MG63 (cell line): ENCODE data around the gene ANK3. TPM values are rescaled to one million over a fixed set of nuclear protein-coding genes. Genes with fewer than 3 reads are reported as not detected.

Experiments
- DNase-seq: peaks from one replicate; pipeline ENCODE4 v3.0.0-alpha.2; 2020
- H3K27me3 ChIP-seq: fragments of 250-450 bp; sonication (Bioruptor Pico); 2 replicates; pipeline ENCODE4 v1.5.1; 2020; ENCODE audit warnings: mild to moderate bottlenecking, moderate library complexity
- H3K36me3 ChIP-seq: fragments of 250-450 bp; sonication (Bioruptor Pico); 2 replicates; pipeline ENCODE4 v1.5.1; 2020; ENCODE audit warnings: mild to moderate bottlenecking, moderate library complexity
- H3K4me3 ChIP-seq: fragments of 250-450 bp; sonication (Bioruptor Pico); 2 replicates; pipeline ENCODE4 v1.5.1; 2020; ENCODE audit warnings: mild to moderate bottlenecking, moderate library complexity
- H3K9me3 ChIP-seq: fragments of 250-450 bp; sonication (Bioruptor Pico); 2 replicates; pipeline ENCODE4 v1.5.1; 2020; ENCODE audit warnings: mild to moderate bottlenecking, moderate library complexity
- total RNA-seq: library from RNA; depleted of rRNA; stranded (reverse); fragments of >200 nt; shearing (Covaris generic); gene quantifications from 2 replicates; pipeline ENCODE4 v1.2.3, GENCODE V29; 2014; ENCODE audit warnings: low replicate concordance

ANK3 gene
- total RNA-seq, 1 experiment from 2014 or later: 1.7 TPM

- Histone ChIP-seq H3K36me3 (no peaks in the 10 kb centered on the region), H3K27me3 (no peaks in the 10 kb centered on the region), H3K9me3 (no peaks in the 10 kb centered on the region), H3K4me3 (no peak overlapping the region)
- DNase-seq: no peak
These were observed 870 bp downstream of the ANK3 start for GRCh38 chr10:60388709-60389301.

- H3K27me3 ChIP-seq: no peaks in the 10 kb centered on the region
- H3K36me3 ChIP-seq: no peaks in the 10 kb centered on the region
- H3K9me3 ChIP-seq: no peaks in the 10 kb centered on the region
- no peak overlapping the region for H3K4me3 ChIP-seq
- DNase-seq: no peak
These were observed 1.5 kb downstream of the ANK3 start for GRCh38 chr10:60388116-60388625.

- no peak for DNase-seq
- H3K4me3 ChIP-seq: no peak overlapping the region
- H3K9me3 ChIP-seq: no peaks in the 10 kb centered on the region
- H3K36me3 ChIP-seq: no peaks in the 10 kb centered on the region
- no peaks in the 10 kb centered on the region for H3K27me3 ChIP-seq
These were observed 2.1 kb downstream of the ANK3 start for GRCh38 chr10:60387531-60387930.

- Histone ChIP-seq H3K27me3 (no peaks in the 10 kb centered on the region), H3K4me3 (no peak overlapping the region), H3K36me3 (no peaks in the 10 kb centered on the region), H3K9me3 (no peaks in the 10 kb centered on the region)
- DNase-seq: no peak
These were observed 4.3 kb downstream of the ANK3 start for GRCh38 chr10:60385399-60385738.

GRCh38 chr10:60384708-60385398 lies 4.8 kb downstream of the ANK3 start:
- Histone ChIP-seq H3K36me3 (no peaks in the 10 kb centered on the region), H3K9me3 (no peaks in the 10 kb centered on the region), H3K27me3 (no peaks in the 10 kb centered on the region), H3K4me3 (no peak overlapping the region)
- DNase-seq: peak; percentile 93

GRCh38 chr10:60384011-60384410 lies 5.7 kb downstream of the ANK3 start:
- no peaks in the 10 kb centered on the region for H3K36me3 ChIP-seq
- H3K27me3 ChIP-seq: no peaks in the 10 kb centered on the region
- no peak for DNase-seq
- no peaks in the 10 kb centered on the region for H3K9me3 ChIP-seq
- no peak overlapping the region for H3K4me3 ChIP-seq

GRCh38 chr10:60382946-60383681 lies 6.6 kb downstream of the ANK3 start:
- H3K4me3 ChIP-seq: no peak overlapping the region
- H3K36me3 ChIP-seq: no peaks in the 10 kb centered on the region
- no peaks in the 10 kb centered on the region for H3K27me3 ChIP-seq
- no peaks in the 10 kb centered on the region for H3K9me3 ChIP-seq
- no peak for DNase-seq

GRCh38 chr10:60380781-60381180 lies 8.9 kb downstream of the ANK3 start:
- Histone ChIP-seq H3K27me3 (no peaks in the 10 kb centered on the region), H3K9me3 (no peaks in the 10 kb centered on the region), H3K4me3 (no peak overlapping the region), H3K36me3 (no peaks in the 10 kb centered on the region)
- DNase-seq: no peak

- Histone ChIP-seq H3K4me3 (no peak overlapping the region), H3K36me3 (no peaks in the 10 kb centered on the region), H3K27me3 (no peaks in the 10 kb centered on the region), H3K9me3 (no peaks in the 10 kb centered on the region)
- DNase-seq: no peak
These were observed 11.7 kb downstream of the ANK3 start for GRCh38 chr10:60377955-60378354.

- Histone ChIP-seq H3K9me3 (no peaks in the 10 kb centered on the region), H3K4me3 (no peak overlapping the region)
- DNase-seq: no peak
These were observed 12.7 kb downstream of the ANK3 start for GRCh38 chr10:60377042-60377352.

GRCh38 chr10:60376221-60377041 lies 13.2 kb downstream of the ANK3 start:
- Histone ChIP-seq H3K36me3 (no peaks in the 10 kb centered on the region), H3K9me3 (no peaks in the 10 kb centered on the region), H3K4me3 (no peak overlapping the region), H3K27me3 (no peaks in the 10 kb centered on the region)
- no peak for DNase-seq

More at GRCh38 chr10:60377042-60377352, 12.7 kb downstream of the ANK3 start:
- H3K27me3 ChIP-seq: no peaks in the 10 kb centered on the region
- no peaks in the 10 kb centered on the region for H3K36me3 ChIP-seq

- Histone ChIP-seq H3K9me3 (no peaks in the 10 kb centered on the region), H3K36me3 (no peaks in the 10 kb centered on the region), H3K4me3 (no peak overlapping the region), H3K27me3 (no peaks in the 10 kb centered on the region)
- DNase-seq: no peak
These were observed 14.2 kb downstream of the ANK3 start for GRCh38 chr10:60375293-60376004.

- Histone ChIP-seq H3K9me3 (no peaks in the 10 kb centered on the region), H3K27me3 (no peaks in the 10 kb centered on the region), H3K4me3 (no peak overlapping the region), H3K36me3 (no peaks in the 10 kb centered on the region)
- no peak for DNase-seq
These were observed 14.8 kb downstream of the ANK3 start for GRCh38 chr10:60374836-60375235.

GRCh38 chr10:60372436-60372835 lies 17.2 kb downstream of the ANK3 start:
- H3K9me3 ChIP-seq: no peaks in the 10 kb centered on the region
- H3K27me3 ChIP-seq: no peaks in the 10 kb centered on the region
- H3K4me3 ChIP-seq: no peak overlapping the region
- no peak for DNase-seq
- H3K36me3 ChIP-seq: no peaks in the 10 kb centered on the region

- DNase-seq: no peak
- Histone ChIP-seq H3K4me3 (no peak overlapping the region), H3K27me3 (no peaks in the 10 kb centered on the region), H3K36me3 (no peaks in the 10 kb centered on the region), H3K9me3 (no peaks in the 10 kb centered on the region)
These were observed 20.1 kb downstream of the ANK3 start for GRCh38 chr10:60369547-60369930.

GRCh38 chr10:60368875-60369546 lies 20.7 kb downstream of the ANK3 start:
- Histone ChIP-seq H3K36me3 (no peaks in the 10 kb centered on the region), H3K4me3 (no peak overlapping the region), H3K9me3 (no peaks in the 10 kb centered on the region), H3K27me3 (no peaks in the 10 kb centered on the region)
- DNase-seq: no peak
